Measurements from ENCODE around the gene TWF1. TPM values are rescaled to one million over a fixed set of nuclear protein-coding genes. Genes with fewer than 3 reads are reported as not detected.
"Not testable (repeated sequence)": the region's sequence is repeated elsewhere in the genome, so short reads cannot be mapped to it uniquely, and the experiment has no call there.

TWF1 gene
- total RNA-seq, 1 donor from 2014 or later: 155 TPM

DNA sequence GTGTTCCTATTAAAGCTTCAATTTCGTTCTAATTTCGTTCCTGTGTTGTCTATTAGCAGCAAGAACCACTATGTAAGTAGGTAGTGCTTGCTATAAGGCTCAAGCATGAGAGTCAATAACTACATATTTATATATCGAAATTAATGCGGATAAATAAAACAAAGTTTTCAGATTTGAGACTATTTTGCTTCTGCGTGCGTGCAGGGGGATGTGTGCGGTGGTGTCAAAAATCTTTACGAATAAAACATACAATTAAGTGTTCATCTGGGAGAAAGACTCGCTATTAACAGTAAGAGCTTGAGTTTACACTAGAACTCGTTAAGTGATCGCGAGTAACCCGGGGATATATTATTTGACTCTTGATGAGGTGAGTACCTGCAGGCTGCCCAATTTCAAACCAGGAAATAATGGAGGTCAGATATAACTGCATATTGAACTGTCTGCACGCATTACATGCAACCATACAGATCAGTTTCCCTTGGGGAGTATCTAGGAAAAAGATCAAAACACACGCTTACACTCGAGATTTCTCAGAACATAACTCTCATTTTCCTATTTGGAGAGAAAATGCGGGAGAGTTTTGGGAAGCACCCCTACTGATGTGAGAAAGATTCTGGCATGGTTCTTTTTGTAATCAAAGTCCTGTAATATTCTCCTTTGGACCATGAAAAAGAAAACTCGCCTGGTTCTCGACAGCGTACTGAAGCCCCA lies 813 bp downstream of the TWF1 start:
- no peak for DNase-seq (ENCODE audit: low read depth)

DNA sequence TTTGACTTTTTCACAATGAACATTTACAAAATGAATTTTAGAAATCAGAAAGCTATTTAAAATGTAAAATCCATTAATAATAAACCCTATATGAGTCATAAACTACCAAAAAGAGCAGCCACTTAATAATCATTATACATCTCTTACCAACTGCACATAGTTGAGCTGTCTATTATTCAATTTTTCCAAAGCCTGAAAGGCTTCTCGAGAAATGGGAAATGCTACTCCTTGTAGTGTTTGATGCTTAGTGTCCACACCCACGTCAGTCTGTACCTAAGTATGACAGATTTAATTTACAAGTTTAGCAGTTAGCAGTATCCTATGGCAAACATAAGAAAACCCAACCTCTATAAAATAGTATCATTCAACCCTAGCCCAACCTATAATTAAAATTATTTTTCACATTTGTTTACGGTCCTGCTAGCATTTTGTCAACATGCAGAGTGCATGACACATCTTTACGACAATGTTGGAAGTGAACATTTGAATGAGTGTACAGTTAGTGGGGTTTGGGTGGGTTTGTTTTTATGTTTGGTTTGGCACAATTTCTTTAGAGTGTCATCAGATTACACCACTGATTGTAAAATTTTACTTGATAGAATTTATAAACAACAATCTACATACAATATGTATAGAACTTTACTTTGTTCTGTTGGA lies 8.4 kb downstream of the TWF1 start:
- DNase-seq (ENCODE audit: low read depth): no peak

DNA sequence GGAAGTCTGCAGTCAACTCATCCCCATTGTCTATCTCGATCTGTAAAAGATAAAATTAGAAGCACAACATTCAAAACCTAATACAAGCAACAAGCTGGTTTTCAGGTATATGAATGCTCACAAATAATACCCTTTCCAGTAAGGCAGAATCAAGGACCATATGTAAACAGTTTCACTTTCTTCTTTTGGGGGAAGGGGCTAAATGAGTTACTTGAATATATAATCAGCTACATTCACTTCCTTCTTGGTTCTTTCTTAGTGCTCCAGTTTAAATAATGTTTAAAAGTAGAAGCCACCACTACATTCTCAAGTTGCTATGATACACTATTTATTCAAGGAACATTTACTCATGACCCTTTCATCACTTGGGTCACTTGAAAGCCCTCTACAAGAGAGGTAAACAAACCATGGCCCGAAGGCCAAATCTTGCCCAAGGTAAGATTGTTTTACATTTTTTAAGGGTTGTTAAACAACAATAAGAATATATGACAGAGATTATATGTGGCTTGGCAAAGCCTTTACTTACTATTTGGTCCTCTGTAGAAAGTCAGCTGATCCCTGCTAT lies 10.3 kb downstream of the TWF1 start:
- DNase-seq (ENCODE audit: low read depth): peak; percentile 94

DNA sequence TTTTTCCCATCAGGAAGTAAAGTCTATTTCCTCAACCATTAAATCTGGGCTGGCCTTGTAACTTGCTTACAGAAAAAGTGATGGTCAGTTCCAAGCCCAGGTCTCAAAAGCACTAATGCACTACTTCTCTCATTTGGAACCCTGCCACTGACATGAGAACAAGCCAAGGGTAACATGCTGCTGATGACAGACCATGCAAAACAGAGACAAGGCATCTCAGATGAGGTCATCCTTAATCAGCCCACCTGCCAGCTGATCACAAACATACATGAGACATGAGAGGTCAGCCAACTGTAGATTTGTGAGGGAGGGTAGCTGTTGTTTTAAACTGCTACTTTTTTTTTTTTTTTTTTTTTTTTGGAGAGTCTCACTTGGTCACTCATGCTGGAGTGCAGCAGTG lies 16.2 kb downstream of the TWF1 start:
- peak; percentile 42 for DNase-seq (ENCODE audit: low read depth)

DNA sequence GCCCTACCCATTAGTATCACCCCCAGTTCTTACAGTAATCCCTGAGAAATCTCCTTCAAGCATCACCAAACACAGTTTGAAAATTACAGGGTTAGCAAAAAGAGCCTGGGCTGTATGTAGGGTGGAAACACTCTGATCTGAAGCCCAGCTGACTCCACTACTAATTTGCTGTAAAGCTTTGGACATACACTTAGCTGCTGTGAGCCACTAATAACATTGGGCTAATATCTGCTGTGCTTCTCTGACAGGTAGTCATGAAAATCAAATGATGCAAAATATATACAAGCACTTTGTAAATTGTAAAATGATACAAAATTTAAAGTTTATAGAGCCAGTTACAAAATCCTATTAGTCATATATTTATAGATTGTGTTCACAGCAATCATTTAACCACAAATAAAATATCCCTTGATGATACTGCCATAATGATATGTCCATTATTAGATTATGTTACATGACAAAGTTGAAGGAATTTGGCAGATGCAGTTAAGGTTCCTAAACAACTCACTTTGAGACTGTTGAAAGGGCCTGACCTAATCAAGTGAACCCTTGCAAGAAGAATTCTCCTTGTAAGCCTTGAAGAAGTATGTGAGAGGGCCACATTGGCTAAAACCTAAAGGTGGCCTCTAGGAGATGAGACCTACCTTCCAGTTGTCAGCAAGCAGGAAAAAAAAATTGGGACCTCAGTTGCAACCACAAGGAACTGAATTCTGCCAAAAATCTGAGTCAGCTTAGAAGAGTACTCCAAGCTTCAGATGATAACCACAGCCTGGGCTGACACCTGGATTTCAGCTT lies 19.0 kb downstream of the TWF1 start:
- DNase-seq (ENCODE audit: low read depth): no peak

DNA sequence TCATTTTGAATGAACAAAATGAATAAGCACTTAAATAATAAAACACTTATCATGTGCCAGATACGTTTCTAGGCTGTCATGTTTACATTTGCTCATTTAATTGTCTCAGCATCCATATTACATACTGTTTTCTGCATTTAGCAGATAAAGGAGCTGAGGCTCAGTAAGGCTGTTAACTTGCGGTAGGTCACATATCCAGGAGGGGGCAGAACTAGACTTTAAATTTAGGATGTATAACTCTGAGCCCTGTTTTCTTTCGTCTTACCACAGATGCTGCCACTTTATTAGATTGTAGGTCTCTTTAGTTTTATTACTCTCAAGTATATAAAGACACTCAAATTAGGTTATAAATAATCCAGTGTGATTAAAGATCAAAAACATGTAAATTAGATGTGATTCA lies 29.6 kb downstream of the TWF1 start:
- peak; percentile 27 for DNase-seq (ENCODE audit: low read depth)

DNA sequence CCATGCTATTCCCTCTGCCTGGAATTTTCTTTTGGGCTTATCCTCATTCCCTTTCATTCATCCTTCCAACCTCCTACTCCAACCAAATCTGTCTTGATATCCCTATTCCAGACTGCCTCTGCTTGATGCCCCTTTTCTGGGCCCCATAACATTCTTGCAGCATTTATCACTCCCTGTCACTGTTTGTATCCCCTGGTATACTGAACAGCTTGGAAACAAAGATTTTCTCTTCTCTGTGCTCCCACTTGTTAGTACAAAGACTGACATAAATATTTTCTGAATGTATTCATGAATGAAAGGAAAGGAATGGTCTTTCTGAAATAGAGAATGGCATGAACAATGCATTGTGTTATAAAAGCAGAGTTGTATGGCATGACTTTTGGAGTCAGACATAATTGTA lies 39.8 kb downstream of the TWF1 start:
- DNase-seq (ENCODE audit: low read depth): no peak

DNA sequence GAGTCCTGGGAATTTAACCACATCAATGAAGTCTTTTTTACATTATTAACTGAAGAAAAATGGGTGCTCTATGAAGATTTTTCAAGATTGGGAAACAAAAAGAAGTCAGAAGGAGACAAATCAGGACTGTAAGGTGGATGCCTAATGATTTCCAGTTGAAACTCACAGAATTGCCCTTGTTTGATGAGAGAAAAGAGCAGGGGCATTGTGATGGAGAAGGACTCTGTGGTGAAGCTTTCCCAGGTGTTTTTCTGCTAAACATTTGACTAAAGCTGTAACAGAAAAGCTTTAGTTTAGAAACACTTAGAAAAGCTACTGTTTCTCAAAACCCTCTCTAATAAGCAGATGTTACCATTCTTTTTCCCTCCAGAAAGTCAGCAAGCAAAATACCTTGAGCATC lies 41.6 kb downstream of the TWF1 start:
- no peak for DNase-seq (ENCODE audit: low read depth)

DNA sequence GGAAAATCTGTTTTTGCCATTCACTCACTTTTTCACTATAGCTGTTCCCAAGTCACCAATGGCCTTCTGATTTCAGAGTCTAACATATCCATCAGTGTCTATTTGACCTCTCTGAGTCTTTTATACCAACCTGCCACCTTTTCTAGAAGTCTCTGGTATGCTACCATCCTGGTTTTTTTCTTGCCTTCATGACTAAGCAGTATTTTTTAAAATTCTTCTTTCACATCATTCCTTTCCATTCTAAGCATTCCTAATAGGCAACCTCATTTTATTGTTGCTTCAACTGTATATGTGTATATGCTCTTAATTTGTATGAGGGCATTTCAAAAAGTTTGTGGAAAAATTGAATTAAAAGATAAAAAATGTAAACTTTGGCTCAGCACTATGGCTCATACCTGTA lies 42.3 kb downstream of the TWF1 start:
- no peak for DNase-seq (ENCODE audit: low read depth)

DNA sequence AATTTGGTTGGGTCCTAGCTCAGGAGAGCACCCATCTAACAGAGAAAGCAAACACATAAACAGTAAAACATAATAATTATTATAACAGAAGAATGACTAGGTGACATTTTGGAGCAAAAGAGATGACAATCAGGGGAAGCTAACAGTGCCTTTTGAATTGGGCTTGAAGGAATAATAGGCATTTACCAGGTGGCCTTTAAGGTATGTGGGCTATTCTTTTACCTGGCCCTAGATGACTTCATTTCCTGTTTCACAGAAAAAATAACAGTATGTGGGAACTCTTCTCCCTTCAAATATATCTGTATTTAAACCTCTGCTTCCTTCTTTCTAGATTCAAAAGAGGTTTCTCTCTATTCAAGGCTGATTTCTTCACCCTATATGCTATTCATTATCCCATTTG lies 43.5 kb downstream of the TWF1 start:
- DNase-seq (ENCODE audit: low read depth): no peak

DNA sequence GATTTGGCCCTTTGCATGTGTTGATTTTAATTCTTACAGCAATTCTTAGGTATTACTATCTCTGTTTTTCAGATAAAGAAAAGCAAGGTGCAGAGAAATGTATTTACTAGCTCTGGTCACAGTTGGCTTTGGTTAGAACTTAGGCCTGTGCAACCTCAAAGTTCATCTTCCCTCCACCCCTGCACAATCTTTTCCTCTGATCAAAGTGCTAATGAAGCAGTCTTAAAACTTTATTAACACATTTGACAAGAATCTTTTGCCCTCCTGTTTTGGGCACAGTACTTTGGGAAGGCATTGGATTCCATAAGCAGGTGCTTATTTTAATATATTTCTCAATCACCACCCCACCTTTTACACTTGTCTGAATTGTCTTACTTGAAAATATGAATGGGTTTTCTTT lies 44.6 kb downstream of the TWF1 start:
- DNase-seq (ENCODE audit: low read depth): no peak

DNA sequence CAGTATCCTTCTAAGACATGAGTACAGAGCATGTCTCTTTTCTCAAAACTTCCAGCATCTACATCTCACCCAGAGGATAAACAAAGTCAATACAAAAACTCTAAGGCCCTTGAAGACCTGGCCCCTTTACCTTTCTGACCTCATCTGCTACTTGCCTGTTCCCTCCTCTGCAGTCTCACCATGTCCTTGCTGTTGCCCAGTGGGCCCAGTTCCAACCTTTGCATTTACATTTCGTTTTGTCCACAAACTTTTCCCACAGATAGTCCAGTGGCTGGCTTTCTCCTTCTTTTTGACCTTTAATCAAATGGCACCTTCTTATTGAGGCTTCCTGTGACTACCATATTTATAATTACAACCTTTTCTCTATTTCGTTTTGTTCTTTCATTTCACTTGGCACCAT lies 45.7 kb downstream of the TWF1 start:
- no peak for DNase-seq (ENCODE audit: low read depth)

DNA sequence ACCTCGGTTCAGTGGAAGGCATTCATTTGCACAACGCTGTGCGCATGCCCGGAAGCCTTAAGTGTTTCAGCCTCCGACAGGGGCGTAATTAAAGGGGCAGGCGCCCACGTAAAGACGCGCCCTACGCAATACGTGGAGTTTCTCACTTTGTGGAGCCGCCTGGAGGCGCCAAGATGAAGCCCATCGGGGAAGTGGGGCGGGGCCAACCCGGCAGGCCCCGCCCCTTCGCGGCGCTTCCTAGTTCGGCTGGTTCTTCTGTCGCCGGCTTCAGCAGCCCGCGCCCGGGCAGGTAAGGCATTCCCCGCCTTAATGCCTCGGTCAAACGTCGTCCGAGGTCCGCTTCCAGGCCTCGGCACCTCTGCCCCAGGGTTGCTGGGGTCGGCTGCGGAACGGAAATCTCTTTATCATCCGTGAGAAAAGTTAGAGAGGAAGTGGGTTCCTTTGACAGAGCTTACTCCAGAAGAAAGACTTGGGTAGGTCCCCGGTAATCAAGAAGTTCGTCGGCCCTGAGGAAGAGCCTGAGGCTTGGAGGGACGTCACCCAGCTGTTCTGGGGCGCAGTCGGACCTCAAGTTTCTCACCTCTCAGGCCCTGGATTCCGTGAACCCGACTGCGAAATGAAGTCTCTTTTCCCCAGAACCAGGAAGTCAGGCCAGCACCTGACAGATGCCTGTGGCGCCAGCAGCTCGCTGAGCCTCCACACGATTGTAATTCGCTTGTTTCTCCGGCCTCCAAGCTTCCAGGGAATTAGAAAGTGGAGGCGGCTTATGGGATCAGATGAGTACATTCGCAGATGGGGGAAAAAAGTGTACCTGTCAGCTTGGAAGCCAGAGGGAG lies 47.2 kb downstream of the TWF1 start, which contains the start of the genes IRAK4 and PUS7L:
Gene IRAK4, plus strand, starts transcription at position 224 of the 836 bp plus-strand sequence. CDS start 9,161 bp downstream, outside the sequence.
Gene PUS7L, minus strand, starts transcription at position 63 of the 836 bp plus-strand sequence. CDS start 3,545 bp downstream, outside the sequence.
- DNase-seq (ENCODE audit: low read depth): peak; percentile 96

DNA sequence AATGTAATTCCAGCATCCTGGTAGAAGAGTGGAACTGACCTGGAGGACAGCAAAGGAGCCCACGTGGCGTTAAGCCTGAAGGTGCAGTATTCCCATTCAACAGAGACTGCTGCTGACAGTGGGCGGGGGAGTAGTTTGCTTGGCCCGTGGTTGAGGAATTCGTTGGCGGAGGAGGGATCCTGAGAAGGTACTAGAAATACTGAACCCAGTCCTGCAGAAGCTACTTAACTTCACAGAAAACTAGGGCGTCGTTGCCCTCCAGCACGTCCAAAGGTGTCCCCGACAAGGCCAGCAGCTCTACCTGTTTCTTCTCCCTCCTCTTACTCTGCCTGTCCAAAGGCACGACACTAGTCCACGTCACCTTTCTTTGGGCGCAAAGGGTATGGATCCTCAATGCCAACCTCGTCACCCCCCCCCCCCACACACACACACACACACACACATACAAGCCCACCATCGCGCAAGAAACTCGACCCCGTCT lies 47.8 kb downstream of the TWF1 start:
- DNase-seq (ENCODE audit: low read depth): peak; percentile 33

DNA sequence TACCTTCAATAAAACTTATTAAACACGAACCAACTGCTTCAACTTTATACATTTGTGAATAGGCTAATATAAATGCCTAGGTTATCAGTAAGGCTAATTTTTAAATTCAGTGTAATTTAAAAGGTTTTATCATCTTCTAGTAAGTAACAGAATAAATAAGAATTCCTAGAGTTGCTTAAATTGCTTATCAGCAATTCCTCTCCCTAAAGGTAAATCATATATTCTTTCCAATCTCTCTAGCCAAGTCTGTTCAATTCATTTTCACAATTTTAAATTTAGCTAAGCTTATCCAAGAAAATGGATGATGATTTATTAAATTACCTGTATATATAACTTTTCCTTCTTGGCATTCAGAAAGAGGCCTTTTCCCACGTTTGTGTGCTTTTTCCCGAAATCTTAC lies 52.1 kb downstream of the TWF1 start:
- DNase-seq (ENCODE audit: low read depth): no peak

DNA sequence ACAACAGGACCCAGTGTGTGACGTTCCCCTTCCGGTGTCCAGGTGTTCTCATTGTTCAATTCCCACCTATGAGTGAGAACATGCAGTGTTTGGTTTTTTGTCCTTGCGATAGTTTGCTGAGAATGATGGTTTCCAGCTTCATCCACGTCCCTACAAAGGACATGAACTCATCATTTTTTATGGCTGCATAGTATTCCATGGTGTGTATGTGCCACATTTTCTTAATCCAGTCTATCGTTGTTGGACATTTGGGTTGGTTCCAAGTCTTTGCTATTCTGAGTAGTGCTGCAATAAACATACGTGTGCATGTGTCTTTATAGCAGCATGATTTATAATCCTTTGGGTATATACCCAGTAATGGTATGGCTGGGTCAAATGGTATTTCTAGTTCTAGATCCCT lies 54.8 kb downstream of the TWF1 start:
- DNase-seq (ENCODE audit: low read depth): not testable (repeated sequence)

DNA sequence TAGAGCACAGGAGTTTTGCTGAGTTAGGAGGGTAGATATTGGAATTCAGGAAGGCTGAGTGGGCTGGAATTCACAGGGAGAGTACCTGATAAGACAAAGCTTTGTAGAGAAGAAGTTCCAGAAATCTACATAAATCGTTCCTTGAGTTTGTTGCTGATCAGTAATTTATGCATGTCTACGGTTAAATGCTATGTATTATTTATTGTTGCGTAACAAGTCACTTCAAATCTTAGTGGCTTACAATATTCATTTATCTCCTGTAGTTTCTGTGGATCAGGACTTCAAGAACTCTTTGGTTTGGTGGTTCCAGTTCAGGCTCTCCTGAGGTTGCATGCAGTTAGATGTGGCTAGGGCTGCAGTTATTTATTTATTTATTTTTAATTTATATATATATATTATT lies 55.3 kb downstream of the TWF1 start:
- DNase-seq (ENCODE audit: low read depth): no peak

DNA sequence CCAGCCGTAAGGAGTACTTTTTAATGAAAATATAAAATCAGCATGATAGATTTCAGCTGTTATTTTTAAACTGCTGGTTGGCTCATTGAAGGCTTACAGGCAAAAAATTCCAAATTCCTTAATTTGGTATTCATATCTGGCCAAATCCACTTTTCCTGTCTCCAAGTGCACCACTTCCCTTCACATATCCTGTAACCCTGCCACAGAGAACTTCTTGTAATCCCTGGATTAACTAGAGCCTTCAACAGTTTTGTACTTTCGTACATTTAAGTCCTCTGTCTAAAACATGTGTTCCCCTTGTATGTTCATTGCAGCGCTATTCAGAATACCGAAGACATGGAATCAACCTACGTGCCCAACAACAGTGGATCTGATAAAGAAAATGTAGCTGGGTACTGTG lies 57.1 kb downstream of the TWF1 start:
- no peak for DNase-seq (ENCODE audit: low read depth)

DNA sequence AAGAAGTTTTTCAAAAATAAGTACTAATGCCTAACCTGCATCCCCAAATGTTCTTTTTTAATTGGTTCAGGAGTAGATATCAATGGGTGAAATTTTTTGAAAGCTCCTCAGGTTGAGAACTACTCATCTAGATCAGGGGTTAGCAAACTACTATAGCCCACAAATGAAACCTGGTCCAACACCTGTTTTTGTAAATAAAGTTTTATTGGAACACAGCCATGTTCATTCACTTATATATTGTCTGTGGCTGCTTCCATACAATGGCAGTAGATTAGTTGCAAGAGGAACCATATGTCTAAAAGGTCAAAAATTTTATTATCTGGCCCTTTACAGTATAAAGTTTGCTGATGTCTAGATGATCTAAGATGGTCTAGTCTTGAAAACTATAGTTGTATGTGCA lies 61.3 kb downstream of the TWF1 start:
- DNase-seq (ENCODE audit: low read depth): no peak
